HG02852 (cell line): ENCODE measurements around the gene ANP32E.
A peak's percentile ranks its signal among the peaks of the same experiment; 100 is the strongest.
"Not testable (repeated sequence)": the region's sequence is repeated elsewhere in the genome, so short reads cannot be mapped to it uniquely, and the experiment has no call there.

Experiments
- ATAC-seq: cut with Tn5 transposase; IDR thresholded peaks from one replicate; pipeline ENCODE4 v1.9.1; 2021; ENCODE audit warnings: mild to moderate bottlenecking, moderate library complexity; ENCODE audit not compliant: unreplicated experiment

Gene ANP32E

DNA sequence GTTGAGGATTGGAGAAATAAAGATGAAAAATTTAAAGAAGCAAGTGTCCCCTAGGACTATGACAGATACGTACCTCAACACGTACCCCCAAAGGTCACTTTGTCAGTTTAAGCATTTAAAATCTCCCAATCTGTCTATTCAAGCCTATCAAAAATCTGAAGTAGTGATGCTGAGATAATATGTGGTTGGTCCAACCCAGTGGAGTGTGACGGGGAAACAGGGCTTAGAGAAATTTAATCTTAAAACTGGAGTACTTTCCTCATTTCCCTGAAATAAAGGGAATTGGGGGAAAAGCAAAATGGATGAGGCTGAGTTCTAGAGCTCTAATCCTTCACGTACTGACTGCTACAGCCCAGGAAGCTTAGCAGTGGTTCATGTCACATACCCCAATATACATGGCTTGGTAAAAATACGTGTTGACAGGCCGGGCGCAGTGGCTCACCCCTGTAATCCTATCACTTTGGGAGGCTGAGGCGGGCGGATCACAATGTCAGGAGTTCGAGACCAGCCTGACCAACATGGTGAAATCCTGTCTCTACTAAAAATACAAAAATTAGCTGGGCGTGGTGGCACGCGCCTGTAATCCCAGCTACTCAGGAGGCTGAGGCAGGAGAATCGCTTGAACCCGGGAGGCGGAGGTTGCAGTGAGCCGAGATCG lies 21.7 kb downstream of the ANP32E start:
- ATAC-seq, result not testable (repeated sequence)

DNA sequence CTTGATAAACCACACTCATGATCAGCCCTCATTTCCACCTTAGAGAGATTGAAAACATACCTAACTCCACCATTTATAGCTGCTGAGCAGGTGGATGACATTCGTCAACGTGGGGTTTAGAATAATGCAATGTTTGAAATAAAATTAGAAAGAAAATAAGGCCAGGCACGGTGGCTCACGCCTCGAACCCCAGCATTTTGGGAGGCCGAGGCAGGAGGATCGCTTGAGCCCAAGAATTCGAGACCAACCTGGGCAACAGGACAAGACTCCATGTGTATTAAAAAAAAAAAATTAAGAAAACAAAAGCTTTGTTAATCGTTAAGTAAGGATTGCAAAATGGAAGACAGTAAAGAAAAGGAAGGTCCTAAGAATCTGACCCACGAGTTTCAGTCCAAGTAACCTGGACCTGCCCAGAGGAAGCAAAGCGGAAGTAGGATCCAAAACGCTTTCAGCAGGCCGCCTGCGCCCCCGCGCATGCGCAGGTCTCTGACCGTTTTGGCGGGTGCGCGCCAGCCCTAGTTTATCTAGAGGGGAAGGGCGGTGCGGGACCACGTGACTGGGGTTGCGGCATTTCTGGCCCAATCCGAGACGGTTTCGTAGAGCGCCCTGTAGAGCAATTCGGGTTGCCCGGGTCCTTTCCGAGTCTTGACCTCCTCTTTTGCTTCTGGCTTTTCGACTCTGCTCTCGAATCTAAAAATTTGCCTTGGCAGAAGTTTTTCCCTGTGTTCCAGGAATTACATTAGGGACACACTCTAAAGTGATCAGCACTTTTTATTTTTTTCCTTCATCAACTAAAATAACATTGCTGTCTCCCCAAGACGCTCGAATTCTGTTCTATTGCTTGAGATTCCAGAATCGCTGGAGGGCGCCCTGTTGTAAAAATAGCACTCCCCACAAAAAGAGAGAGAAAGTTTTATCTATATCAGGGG lies 22.5 kb downstream of the ANP32E start:
- ATAC-seq, result peak; percentile 88

DNA sequence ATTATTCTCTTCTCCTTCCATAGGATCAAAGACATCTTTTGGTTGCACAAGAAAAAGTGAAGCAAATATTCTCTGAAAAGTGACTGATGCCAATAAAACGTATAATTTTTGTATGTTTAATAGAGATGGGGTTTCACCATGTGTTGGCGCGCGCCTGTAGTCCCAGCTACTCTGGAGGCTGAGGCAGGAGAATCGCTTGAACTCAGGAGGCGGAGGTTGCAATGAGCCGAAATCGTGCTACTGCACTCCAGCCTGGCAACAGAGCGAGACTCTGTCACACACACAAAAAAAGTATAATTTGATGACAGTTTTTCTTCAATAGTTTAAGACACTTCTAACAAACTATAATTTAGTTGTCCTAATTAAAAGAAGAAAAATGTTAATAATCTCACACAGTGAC lies 23.8 kb downstream of the ANP32E start:
- no peak for ATAC-seq

DNA sequence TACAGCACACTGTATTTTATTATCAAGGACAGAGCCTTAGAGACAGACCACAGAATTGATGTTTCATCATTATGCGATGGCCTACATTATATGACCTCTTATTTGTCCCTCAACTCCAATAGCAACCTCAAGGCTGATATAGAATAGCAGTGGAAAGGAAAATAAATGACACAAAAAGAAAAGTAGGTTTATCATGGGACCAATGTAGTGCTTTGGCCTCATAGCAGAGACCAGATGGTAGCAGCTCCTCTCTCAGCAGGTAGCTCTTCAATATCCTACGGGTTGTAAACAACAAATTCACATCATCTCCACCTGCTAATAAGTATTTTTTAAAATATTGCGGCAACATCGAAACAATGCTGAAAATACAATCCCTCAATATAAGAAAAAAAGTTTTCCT lies 25.2 kb downstream of the ANP32E start:
- ATAC-seq, result no peak

DNA sequence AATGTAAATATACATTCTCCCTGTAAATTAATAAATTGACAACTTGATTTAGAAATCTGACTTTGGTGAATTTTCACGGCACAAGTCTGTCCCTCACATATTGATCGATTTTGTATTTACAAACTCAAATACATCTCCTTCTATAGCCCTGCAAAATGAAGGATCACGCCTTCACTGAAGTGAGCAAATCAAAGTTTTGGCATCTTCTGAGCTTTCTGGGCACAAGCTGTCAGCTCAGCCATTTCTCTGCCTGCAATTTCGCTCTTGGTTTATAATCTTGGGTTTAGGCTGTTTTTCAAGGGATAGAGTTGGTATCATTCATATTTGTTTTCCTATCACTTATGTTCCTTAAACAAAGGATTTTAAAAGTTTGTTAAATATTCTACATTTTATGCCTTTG lies 25.8 kb downstream of the ANP32E start:
- no peak for ATAC-seq

DNA sequence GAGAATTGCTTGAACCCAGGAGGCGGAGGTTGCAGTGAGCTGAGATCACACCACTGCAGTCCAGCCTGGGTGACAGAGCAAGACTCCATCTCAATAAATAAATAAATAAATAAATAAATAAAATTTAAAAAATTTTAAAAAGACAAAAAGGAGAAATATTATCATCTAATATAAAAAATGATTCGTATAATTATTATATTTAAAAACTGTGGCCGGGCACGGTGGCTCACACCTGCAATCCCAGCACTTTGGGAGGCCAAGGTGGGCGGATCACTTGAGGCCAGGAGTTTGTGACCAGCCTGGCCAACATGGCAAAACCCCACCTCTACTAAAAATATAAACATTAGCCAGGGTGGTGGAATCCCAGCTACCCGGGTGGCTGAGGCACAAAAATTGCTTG lies 27.5 kb downstream of the ANP32E start:
- ATAC-seq, result not testable (repeated sequence)

DNA sequence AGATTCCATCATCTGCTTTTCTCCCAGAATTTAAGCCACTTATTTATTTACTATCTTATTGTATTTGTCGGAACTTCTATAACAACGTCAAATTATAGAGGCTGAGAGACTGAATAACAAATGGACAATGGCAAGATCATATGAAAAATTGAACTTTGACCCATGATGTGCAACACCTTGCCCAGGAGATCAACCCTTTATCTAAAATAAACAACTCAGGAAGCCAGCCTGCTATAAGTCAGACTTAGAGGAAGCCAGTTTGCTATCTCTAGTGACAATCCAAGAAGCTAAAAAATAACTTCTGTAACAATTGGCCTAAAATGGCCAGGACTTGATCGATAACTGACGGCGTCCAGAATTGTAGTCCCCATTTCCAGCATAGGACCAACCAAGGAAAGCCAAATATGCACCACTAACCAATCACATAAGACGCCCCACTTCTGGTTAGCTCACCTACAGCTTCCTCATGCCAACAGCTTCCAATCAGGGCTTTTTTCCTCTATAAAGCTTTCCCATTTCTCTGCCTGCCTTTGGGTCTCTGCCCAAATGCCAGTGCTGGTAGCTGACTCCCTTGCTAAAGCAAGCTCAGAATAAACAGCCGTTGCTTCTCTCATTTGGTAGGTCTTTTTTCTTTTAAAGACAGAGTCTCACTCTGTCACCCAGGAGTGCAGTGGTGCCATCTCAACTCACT lies 28.5 kb downstream of the ANP32E start:
- ATAC-seq, result no peak

DNA sequence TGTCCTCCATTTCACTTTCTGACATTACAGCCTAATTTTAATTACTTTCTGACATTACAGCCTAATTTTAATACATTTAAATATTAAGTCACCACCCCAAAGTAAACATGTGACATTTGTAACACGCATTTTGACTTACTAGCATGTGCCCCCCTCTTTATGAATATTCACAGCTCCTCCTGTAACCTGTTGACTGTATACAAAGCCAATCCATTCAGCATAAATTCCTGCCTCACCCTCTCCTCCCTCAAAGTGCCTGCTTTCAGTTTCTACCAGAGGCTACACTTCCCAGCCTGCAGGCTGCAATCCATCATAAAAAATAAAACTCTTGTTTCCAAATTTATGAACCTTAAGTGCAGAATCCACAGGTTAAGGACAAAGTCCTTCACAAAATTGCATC lies 39.5 kb downstream of the ANP32E start:
- ATAC-seq, result no peak

DNA sequence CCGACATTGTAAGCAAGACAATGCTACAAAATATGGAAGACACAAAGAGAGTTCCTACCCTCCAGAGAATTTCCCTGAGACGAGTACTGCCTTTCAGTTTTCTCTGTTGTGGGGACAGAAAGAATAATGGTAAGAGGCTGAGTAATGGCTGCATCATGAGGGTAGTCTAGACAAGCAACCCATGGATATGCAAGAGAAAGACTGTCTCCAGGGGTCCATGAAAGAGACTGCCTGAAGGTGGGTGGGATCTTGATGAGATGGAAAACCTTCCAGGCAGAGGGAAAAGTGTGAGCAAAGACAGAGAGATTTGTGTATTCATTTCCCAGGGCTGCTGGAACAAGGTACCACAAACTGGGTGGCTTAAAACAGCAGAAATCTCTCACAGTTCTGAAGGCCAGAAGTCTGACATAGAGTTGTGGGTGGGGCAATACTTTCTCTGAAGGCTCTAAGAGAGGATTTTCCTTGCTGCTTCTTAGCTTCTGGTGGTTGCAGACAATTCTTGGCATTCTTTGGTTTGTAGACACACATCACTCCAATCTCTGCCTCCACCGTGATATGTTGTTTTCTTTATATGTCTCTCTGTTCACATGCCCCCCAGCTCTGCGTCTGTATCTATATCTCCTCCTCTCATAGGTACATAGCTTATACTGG lies 41.4 kb downstream of the ANP32E start:
- no peak for ATAC-seq

DNA sequence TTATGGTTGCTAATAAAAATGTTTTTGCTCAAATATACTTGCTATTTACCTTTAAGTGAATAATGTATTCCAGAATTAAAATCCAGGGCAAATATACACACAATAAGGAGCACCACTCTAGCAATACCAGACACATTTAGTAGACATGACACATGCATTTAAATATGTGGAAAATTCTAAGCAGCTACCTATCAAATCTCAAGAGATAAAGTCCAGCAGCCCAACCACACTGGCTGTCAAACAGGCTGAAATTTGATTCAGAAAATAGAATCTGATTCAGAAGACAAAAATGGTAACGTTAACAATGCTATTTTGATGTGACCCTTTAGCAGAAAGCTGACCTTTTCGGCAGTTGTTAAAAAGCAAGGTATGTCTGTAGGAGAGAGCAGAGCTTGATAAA lies 43.9 kb downstream of the ANP32E start:
- ATAC-seq, result no peak

DNA sequence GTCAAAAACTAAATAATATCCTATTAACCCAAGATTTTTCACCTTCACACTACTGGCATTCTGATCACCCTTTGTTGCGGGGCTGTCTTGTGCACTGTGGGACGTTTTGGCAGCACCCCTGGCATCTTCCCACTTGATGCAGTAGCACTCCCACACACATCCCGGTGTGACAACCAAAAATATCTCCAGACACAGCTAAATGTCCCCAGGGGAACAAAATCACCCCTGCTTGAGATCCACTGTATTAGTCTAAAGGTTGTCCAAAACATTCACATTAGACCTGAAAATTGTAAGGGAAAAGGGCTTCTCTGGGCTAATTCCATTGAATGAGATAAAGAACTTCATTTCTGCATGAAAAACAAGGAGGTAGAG lies 48.4 kb downstream of the ANP32E start:
- ATAC-seq, result no peak

DNA sequence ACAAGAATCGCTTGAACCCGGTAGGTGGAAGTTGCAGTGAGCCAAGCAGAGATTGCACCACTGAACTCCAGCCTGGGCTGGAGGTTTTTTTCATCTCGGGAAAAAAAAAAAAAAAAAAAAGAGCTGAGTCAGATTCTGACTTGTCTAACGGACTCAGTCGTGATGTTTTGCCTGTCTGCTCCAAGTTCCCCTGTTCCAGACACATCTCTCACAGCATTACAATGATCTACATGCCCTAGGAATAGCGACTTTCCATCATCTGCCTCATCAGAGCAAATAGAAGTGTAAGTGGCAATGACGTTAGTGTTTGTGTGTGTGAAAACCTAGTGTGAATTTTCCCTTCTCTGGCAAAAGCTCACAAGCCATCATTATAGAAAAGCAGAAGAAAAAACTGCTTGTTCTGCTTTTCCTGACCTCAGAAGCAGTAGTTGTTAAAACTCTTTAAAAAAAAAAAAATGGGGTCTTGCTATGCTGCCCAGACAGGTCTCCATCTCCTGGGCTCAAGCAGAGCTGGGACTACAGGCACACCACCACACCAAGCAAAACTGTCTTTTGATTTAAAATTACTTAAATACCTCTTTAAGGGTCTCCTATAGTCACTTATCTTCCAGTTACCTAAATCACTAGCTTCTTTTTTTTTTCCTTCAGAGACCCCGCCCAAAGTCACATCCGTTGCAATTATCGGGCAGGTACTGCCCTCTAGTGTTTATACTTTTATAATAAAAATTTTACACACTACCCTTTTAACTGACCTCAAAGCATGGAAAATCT lies 48.9 kb downstream of the ANP32E start:
- ATAC-seq, result no peak

DNA sequence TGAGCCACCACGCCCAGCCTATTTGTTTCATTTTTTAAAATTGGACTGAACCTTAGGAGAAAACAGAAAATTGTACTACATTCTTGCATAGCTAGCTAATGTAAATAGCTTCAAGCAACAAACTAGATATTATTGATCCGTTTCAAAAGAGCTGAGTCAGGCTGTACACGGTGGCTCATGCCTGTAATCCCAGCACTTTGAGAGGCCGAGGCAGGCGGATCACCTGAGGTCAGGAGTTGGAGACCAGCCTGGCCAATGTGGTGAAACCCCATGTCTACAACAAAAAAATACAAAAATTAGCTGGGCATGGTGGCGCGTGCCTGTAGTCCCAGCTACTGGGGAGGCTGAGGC lies 49.5 kb downstream of the ANP32E start:
- ATAC-seq, result not testable (repeated sequence)

DNA sequence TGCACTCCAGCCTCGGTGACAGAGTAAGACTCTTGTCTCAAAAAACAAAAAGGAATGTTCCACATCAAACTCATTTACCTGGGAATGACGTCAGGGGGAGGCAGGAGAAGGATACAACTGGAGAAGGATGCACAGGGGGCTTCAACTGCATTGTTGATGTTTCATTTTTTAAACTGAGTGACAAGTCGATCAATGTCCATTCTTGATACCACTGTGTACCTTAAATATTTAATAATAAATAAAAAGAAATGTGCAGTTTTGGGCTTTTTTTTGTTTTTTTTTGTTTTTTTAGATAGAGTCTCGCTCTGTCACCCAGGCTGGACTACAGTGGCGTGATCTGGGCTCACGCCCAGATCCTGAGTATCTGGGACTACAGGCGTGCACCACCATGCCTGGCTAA lies 50.4 kb downstream of the ANP32E start:
- ATAC-seq, result no peak

DNA sequence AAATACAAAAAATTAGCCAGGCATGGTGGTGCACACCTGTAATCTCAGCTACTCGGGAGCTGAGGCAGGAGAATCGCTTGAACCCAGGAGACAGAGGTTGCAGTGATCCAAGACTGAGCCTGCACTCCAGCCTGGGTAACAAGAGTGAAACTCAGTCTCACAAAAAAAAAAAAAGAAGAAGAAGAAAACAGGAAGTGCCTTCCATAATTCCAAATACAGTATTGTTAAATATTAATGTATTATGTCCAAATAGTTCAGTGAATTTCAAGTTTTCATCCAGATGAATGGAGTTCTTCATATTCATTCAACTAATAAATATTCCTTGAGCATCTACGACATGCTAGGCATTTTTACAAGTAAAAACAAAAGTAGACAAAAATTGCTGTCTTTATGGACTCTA lies 52.9 kb downstream of the ANP32E start:
- no peak for ATAC-seq

DNA sequence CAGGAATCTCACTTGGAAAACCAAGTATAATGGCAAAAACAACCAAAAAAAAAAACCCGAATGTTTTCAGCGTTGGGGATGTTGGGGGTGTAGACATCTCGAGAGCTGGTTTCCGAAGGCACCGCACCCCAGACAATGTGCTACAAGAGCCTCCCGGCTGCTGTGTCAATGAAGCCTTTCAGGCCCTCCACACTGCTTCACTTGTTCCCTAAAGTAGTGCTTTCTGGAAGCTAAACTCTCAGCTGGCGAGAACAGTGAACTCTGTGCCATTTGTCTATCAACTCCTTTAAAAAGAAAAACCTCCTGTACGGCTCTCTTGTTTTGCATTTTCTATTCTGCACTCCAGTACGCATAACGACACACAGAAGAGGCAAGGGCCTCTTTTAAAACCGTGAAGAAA lies 53.7 kb downstream of the ANP32E start:
- ATAC-seq, result no peak

DNA sequence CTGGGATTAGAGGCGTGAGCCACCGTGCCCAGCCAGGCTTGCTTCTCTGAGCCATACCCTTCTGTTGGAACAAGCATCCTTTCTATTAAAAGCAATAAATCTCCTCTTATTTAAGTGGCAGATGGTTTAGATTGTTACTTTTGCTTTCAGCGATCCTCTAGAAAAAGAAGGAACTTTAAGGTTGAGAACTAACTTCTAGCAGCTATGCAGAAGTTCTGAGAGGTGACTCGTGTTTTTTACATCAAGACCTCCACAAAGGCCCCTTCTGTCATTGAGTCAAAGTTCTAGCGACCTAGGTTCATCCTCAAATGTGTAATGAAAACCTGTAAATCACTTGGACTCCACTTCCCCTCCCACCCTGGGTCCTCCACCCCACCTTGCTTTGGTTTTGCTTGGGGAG lies 55.4 kb downstream of the ANP32E start:
- ATAC-seq, result no peak

DNA sequence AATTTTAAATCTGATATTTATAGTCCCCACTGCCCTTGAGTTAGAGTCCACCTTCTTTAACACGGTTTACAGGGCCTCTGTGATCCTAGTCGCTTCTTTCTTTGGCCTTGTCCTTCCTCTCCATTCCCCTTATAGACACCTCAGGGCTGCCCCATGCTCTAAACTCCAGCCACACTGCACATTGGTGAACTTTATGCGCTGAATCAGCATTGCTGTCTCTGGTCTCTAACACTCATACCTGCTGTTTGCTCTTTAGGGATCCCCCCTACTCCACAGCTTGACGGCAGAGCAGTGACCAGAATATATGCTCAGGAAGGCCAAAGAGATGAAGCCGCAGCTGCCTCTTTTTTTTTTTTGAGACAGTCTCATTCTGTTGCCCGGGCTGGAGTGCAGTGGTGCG lies 56.0 kb downstream of the ANP32E start:
- no peak for ATAC-seq

DNA sequence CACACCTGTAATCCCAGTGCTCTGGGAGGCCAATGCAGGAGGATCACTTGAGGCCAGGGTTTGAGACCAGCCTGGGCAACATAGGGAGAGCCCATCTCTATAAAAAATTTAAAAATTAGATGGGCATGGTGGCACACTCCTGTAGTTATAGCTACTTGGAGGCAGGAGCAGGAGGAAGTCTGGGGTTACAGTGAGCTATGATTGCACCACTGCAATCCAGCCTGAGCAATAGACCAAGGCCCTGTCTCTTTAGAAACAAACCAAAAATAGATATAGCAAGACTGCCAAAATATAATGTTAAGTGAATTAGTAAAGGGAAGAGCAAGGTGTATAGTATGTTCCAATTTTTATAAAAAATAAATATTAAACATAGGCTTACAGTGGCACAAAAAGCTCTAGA lies 57.4 kb downstream of the ANP32E start:
- ATAC-seq, result no peak

DNA sequence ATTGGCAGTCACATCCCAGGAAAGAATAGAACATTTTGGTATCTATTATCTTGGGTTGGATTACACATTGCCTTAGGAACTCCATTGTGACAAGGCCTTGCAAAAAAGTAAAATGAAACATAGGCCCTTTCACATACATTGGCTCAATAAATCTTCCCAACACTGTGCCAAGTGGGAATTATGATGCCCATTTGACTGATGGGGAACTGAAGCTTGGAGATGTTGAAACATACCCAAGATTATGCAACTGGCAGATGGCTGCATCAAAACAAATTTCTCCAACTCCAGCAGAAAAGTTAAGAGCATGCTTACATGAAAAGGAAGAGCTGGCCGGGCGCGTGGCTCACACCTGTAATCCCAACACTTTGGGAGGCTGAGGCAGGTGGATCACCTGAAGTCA lies 59.3 kb downstream of the ANP32E start:
- ATAC-seq, result no peak

DNA sequence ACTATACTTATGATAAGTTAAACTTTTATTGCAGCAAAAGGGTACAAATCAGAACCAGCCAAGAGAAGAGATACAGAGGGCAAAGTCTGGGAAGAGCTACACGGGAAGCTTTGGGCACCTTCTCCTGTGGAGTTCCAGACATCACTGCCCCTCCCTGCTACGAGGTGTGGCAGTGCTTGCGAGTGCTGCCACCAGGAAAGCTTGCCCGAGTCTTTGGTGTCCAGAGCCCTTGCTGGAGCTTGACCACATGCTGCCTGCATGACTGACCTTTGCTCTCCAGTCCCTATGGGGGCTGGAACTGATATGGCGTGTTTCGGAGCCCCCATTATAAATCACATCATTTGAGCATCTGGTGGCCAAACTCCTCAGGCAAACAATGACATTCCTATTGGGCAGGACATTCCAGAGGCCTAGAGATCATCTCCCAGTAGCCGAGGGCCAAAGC lies 62.7 kb downstream of the ANP32E start:
- ATAC-seq, result no peak
